ENCODE results near the gene PTPRZ1. TPM values are rescaled to one million over a fixed set of nuclear protein-coding genes. Genes with fewer than 3 reads are reported as not detected.

PTPRZ1 gene
- total RNA-seq, 2 experiments from 2014 or later = not detected

DNA sequence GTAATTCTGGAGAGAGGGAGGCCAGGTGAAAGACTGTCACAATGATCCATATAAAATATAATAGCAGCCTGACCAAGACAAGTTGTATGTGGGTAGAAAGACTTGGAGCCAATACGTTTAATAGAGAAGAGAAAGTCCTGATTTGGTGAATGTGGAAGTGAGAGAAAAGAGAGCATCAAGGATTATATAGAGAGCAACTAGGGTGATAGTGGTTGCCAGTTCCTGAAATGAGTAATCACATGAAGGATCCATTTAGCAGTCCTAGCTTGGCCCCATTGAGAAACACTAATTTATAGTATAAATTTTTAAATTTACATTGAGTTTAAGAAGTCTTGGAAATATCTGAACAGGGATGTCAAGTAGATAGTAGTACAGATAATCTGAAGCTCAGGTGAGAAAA, 197.1 kb downstream of the PTPRZ1 start:
- H3K27ac Mint-ChIP-seq = no peak overlapping the region
- no peak for TF ChIP-seq CTCF (IDR thresholded peaks at IDR 0.05)
- no peaks in the 10 kb centered on the region for H3K4me1 Mint-ChIP-seq (ENCODE audit: low read depth)
- no peak overlapping the region for H3K4me3 Mint-ChIP-seq
- H3K9me3 Mint-ChIP-seq = no peaks in the 10 kb centered on the region
- ChIA-PET CTCF (no interaction called here), POLR2A (no interaction called here)
- ATAC-seq (no peak), DNase-seq (no peak)
- intact Hi-C loops (cut with micrococcal nuclease) = no loop called here
- H3K36me3 Mint-ChIP-seq (ENCODE audit: low read depth) = no peaks in the 10 kb centered on the region
- no peaks in the 10 kb centered on the region for H3K27me3 Mint-ChIP-seq

DNA sequence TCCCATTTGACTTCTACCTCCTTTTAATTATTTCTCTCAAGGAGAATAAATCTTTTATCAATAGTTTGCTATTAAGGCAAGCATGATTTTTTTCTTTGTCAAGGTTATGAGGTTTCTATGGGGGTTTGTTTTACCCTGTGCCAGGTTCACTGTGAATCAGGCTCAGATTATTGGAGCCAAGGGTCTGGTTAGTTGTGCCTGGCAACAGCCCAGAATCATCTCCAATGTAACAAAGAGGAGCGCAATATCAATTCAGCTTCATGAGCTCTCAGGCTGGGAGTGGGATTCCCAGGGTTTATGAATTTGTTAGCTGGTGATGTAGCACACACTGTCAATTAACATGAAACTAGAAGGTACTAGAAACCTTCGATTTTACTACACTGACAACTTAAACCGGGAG, 197.9 kb downstream of the PTPRZ1 start:
- CTCF ChIA-PET = no interaction called here
- H3K4me3 Mint-ChIP-seq = no peak overlapping the region
- POLR2A ChIA-PET = no interaction called here
- no peaks in the 10 kb centered on the region for H3K36me3 Mint-ChIP-seq (ENCODE audit: low read depth)
- intact Hi-C loops (cut with micrococcal nuclease) = no loop called here
- DNase-seq = no peak
- TF ChIP-seq CTCF (IDR thresholded peaks at IDR 0.05) = no peak
- no peak for ATAC-seq
- H3K4me1 Mint-ChIP-seq (ENCODE audit: low read depth) = no peaks in the 10 kb centered on the region
- H3K9me3 Mint-ChIP-seq = no peaks in the 10 kb centered on the region
- H3K27me3 Mint-ChIP-seq = no peaks in the 10 kb centered on the region
- H3K27ac Mint-ChIP-seq = no peak overlapping the region

DNA sequence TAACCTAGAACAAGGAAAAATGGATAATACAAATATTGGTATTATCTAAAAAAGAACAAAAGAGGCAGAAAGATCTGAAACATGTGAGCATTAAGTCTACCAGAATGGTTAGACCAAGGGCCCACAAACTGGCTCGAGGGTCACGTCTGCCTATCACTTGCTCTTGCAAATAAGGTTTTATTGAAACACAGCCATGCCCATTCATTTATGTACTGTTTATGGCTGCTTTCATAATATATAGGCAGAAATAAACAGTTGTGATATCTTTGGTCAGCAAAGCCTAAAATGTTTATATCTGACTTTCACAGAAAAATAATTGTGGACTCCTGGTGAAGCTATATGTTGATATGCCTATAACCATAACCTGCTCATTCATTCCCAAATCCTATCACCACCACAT, 199.3 kb downstream of the PTPRZ1 start:
- ChIA-PET CTCF (no interaction called here), POLR2A (no interaction called here)
- no peak for ATAC-seq
- no peak overlapping the region for H3K27ac Mint-ChIP-seq
- DNase-seq = no peak
- H3K27me3 Mint-ChIP-seq = no peaks in the 10 kb centered on the region
- intact Hi-C loops (cut with micrococcal nuclease) = no loop called here
- no peak overlapping the region for H3K4me3 Mint-ChIP-seq
- no peak for TF ChIP-seq CTCF (IDR thresholded peaks at IDR 0.05)
- H3K36me3 Mint-ChIP-seq (ENCODE audit: low read depth) = no peaks in the 10 kb centered on the region
- H3K9me3 Mint-ChIP-seq = no peaks in the 10 kb centered on the region
- H3K4me1 Mint-ChIP-seq (ENCODE audit: low read depth) = no peaks in the 10 kb centered on the region

GRCh38 chr7:122072924-122073599, 200.1 kb downstream of the PTPRZ1 start:
- ChIA-PET POLR2A (no interaction called here), CTCF (no interaction called here)
- no peak overlapping the region for H3K27ac Mint-ChIP-seq
- ATAC-seq = no peak
- H3K4me3 Mint-ChIP-seq = no peak overlapping the region
- H3K4me1 Mint-ChIP-seq (ENCODE audit: low read depth) = no peaks in the 10 kb centered on the region
- intact Hi-C loops (cut with micrococcal nuclease) = no loop called here
- DNase-seq = no peak
- no peaks in the 10 kb centered on the region for H3K27me3 Mint-ChIP-seq
- no peaks in the 10 kb centered on the region for H3K36me3 Mint-ChIP-seq (ENCODE audit: low read depth)
- no peak for TF ChIP-seq CTCF (IDR thresholded peaks at IDR 0.05)
- no peaks in the 10 kb centered on the region for H3K9me3 Mint-ChIP-seq

DNA sequence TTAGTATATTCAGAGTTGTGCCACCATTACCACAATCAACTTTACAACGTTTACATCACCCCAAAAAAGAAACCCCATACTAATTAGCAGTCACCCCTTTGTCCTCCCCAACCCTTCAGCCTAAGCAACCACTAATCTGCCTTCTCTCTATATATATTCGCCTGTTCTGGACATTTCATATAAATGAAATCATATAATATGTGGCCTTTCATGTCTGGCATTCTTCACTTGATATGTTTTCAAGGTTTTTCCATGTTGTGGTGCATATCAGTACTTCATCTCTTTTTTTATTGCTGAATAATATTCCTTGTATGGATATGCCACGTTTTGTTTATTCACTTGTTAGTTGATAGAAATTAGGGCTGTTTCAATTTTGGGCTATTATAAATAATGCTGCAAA, 200.7 kb downstream of the PTPRZ1 start:
- no peak overlapping the region for H3K4me3 Mint-ChIP-seq
- no peaks in the 10 kb centered on the region for H3K9me3 Mint-ChIP-seq
- H3K36me3 Mint-ChIP-seq (ENCODE audit: low read depth) = no peaks in the 10 kb centered on the region
- no peak for TF ChIP-seq CTCF (IDR thresholded peaks at IDR 0.05)
- DNase-seq (no peak), ATAC-seq (no peak)
- ChIA-PET CTCF (no interaction called here), POLR2A (no interaction called here)
- H3K27me3 Mint-ChIP-seq = no peaks in the 10 kb centered on the region
- no peaks in the 10 kb centered on the region for H3K4me1 Mint-ChIP-seq (ENCODE audit: low read depth)
- intact Hi-C loops (cut with micrococcal nuclease) = no loop called here
- H3K27ac Mint-ChIP-seq = no peak overlapping the region

Data from activated CD8-positive, alpha-beta T cell treated with anti-CD3 and anti-CD28 coated beads for 36 hours (primary cell).